ENCODE results near the gene BBS9.
A peak's percentile ranks its signal among the peaks of the same experiment; 100 is the strongest.

Gene BBS9

DNA sequence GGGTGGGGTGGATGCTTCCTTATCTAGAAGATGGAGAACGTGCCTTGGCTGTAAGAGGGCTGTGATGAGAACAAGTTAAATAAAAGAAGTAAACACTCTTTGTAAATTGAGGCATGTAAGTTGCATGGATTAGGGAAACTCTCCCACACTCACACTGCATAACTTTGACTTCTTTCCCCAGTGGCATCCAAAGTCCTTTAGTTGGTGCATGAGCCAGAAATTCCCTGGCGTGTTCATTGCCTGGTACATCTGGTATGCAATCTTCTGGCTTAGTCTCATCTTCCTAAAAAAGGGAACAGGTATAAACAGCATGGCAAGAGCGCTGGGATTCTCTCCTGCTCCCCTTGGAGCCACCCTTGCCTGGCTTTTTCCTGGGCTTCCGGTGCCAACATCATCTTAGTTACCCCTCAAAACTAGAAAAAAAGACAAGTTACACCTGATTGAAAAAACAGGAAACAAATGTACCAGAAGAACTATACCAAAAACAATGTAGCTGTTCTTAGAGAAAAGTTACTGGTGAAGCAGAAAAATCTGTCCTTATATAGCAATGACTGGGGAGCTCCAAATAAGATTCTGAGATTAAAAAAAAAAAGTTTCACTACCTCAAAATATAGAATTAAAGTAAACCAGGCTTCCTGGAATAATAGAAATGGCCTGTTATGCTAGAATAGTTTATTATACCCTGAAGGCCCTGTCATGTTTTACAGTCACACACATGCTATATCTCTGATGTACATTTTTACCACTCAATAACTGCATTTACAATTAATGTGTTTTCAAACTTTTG is 30.0 kb upstream of the BBS9 start:
- no peaks in the 10 kb centered on the region for H3K9me3 ChIP-seq (ENCODE audit: control insufficient read depth, insufficient read depth, low read length)
- H3K36me3 ChIP-seq (ENCODE audit: control insufficient read depth, insufficient read depth, low read length) = peaks cover 2% of the 10 kb centered on the region; the same call in 1 of the 2 replicates
- H3K4me3 ChIP-seq (ENCODE audit: low read length) = no peak overlapping the region
- no peak overlapping the region for H3K27ac ChIP-seq (ENCODE audit: low read length)
- no CpG with 5 or more reads among the region's 4 CpGs for WGBS (ENCODE audit: insufficient coverage, insufficient read length)
- H3K4me1 ChIP-seq (ENCODE audit: control insufficient read depth, insufficient read depth, low read length) = no peaks in the 10 kb centered on the region
- DNase-seq (ENCODE audit: low read depth, low spot score) = no peak
- H3K27me3 ChIP-seq (ENCODE audit: control insufficient read depth, insufficient read depth, low read length) = no peaks in the 10 kb centered on the region

DNA sequence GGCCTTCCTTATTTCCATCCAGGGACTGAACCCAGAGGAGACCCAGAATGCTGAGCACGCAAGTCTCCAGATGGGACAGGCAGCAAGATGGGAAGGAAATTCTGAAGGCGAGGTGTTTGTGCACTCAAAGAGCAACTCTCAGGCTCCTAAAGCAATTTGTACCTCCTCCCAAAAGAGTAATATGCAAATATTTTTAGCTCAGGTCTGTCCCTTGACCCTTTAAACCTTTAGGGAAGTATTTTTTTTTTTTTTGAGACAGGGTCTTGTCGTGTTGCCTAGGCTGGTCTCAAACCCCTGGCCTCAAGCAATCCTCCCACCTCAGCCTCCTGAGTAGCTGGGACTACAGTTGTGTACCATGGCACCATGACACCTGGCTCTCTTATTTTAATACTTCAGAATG is 28.6 kb upstream of the BBS9 start:
- Histone ChIP-seq H3K27me3 (ENCODE audit: control insufficient read depth, insufficient read depth, low read length) (no peaks in the 10 kb centered on the region), H3K27ac (ENCODE audit: low read length) (no peak overlapping the region), H3K36me3 (ENCODE audit: control insufficient read depth, insufficient read depth, low read length) (peaks cover 2% of the 10 kb centered on the region; the same call in 1 of the 2 replicates), H3K4me1 (ENCODE audit: control insufficient read depth, insufficient read depth, low read length) (no peaks in the 10 kb centered on the region), H3K4me3 (ENCODE audit: low read length) (no peak overlapping the region), H3K9me3 (ENCODE audit: control insufficient read depth, insufficient read depth, low read length) (no peaks in the 10 kb centered on the region)
- DNase-seq (ENCODE audit: low read depth, low spot score) = no peak
- no CpG with 5 or more reads among the region's 3 CpGs for WGBS (ENCODE audit: insufficient coverage, insufficient read length)

DNA sequence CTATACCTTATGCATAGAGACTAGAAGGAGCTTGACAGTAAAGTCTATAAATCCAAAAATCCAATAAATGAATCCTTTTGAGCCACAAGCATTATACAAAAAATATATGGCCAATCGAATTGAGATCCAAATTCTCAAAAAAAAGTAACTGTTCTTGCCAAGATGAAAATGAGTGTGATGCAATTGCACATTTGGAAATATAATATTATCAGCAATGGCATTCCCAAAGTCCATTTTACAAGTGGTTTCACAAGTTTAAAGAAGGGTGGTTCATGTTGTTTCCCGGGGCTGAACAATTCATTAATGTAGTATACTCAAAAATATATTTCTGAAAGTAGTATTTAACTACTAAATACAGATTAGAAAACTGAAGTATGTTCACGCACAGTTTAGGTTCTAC is 27.5 kb upstream of the BBS9 start:
- Histone ChIP-seq H3K36me3 (ENCODE audit: control insufficient read depth, insufficient read depth, low read length) (peaks cover 2% of the 10 kb centered on the region; the same call in 1 of the 2 replicates), H3K4me3 (ENCODE audit: low read length) (no peak overlapping the region), H3K4me1 (ENCODE audit: control insufficient read depth, insufficient read depth, low read length) (no peaks in the 10 kb centered on the region), H3K27me3 (ENCODE audit: control insufficient read depth, insufficient read depth, low read length) (no peaks in the 10 kb centered on the region), H3K27ac (ENCODE audit: low read length) (no peak overlapping the region), H3K9me3 (ENCODE audit: control insufficient read depth, insufficient read depth, low read length) (no peaks in the 10 kb centered on the region)
- no peak for DNase-seq (ENCODE audit: low read depth, low spot score)
- WGBS (ENCODE audit: insufficient coverage, insufficient read length) = no CpG with 5 or more reads among the region's 3 CpGs

DNA sequence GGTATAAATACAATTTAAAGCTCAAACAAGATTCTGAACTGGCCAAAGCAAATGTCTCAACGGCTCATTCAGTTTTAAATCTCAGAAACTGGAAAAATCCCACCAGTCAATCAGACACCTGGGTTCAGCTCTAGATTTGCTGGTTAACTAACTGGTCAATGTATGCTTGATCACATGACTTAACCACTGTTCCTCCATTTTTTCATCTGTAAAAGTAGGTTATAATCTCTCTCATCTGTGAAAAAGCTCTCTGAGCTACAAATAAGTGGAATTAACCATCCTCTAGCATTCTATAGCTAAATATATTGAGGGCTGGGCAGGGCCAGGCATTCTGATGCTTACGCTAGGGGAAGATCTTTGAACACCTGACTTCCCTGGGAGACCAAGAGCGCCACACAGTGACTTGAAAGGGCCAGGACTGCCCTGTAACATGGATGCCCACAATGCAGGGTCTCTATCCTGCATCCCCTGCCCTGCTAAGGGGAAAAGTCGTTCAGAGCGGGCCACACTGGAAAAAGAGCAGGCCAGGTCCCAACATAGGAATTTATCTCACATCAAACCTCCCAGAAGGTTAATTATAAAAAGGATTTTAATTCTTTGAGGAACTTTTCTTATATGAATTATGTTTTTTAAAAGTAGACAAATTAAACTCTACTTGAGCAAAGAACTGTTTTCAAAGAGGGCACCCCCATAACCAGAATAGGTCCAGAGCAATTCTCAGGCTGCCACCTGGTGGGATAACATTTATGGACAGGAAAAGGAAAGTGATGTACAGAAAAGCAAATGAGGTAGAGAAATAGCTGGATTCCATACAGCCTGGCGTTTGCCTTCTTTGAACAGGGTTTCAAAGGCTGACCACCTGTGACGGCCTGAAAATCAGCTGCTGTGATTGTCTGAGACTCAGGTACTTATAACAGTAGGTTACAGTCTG is 22.0 kb upstream of the BBS9 start:
- H3K27ac ChIP-seq (ENCODE audit: low read length) = no peak overlapping the region
- peak; percentile 35 for DNase-seq (ENCODE audit: low read depth, low spot score)
- no peaks in the 10 kb centered on the region; the same call in 1 of the 2 replicates for H3K36me3 ChIP-seq (ENCODE audit: control insufficient read depth, insufficient read depth, low read length)
- no peaks in the 10 kb centered on the region for H3K9me3 ChIP-seq (ENCODE audit: control insufficient read depth, insufficient read depth, low read length)
- WGBS (ENCODE audit: insufficient coverage, insufficient read length) = no CpG with 5 or more reads among the region's 7 CpGs
- H3K4me3 ChIP-seq (ENCODE audit: low read length) = no peak overlapping the region
- no peaks in the 10 kb centered on the region; the same call in 1 of the 2 replicates for H3K4me1 ChIP-seq (ENCODE audit: control insufficient read depth, insufficient read depth, low read length)
- H3K27me3 ChIP-seq (ENCODE audit: control insufficient read depth, insufficient read depth, low read length) = no peaks in the 10 kb centered on the region; the same call in 1 of the 2 replicates

DNA sequence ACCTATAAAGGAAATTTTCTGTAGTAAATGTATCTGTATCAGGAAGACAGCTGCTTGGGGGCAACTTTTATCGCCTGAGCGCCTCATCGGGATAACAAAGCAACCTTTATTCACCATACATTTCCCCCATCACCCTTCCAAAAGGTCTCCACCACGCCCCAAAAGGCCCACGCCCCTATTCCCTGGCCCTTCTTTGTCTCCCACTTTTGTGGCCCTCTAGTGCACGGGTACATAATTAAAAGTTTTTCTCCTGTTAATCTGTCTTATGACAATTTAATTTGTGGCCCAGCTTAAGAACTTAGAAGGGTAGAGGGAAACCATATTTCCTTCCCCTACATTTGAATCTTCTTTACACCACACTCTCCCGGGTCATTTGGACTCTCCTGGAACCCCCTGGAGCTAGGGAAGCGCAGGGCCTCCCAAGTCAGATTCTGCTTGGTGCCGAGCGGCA is 20.8 kb upstream of the BBS9 start:
- WGBS (ENCODE audit: insufficient coverage, insufficient read length) = no CpG with 5 or more reads among the region's 10 CpGs
- Histone ChIP-seq H3K36me3 (ENCODE audit: control insufficient read depth, insufficient read depth, low read length) (no peaks in the 10 kb centered on the region; the same call in 1 of the 2 replicates), H3K4me3 (ENCODE audit: low read length) (peak overlapping the region; percentile 93), H3K9me3 (ENCODE audit: control insufficient read depth, insufficient read depth, low read length) (no peaks in the 10 kb centered on the region), H3K4me1 (ENCODE audit: control insufficient read depth, insufficient read depth, low read length) (no peaks in the 10 kb centered on the region; the same call in 1 of the 2 replicates), H3K27ac (ENCODE audit: low read length) (no peak overlapping the region), H3K27me3 (ENCODE audit: control insufficient read depth, insufficient read depth, low read length) (no peaks in the 10 kb centered on the region; the same call in 1 of the 2 replicates)
- DNase-seq (ENCODE audit: low read depth, low spot score) = no peak

DNA sequence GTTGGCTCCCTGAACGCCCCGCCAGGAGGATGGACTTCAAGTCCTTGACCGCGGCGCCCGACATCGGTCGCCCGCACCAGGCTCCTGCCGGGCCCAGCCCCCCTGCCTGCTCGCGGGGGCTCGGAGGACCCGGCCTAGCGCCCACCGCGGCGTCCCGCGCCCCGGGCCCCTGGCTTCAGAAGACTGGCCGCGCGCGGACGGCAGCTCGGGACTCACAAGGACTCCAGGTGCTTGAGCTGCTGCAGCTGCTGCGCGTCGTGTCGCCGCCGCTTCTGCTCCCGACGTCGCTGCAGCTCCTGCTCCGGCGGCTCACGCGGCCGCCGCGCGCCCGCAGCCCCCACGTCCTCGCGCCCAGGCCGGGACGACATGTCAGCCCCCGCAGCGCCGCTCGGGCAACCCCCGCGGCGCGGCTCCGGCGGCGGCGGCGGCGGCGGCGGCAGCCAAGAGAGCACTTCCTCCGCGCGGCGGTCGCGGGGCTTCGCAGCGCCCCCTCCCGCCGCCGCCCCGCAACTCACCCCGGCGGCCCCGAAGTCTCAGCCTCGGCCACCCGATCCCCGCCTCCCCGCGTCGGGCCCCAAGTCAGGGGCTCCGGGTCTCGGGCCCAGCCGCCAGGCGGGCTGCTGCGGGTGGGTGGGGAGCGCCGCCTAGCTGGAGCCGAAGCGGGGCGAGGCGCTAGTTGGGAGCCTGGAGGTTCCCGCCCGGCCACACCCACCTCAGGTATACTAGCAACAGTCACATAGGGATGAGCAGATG is 20.2 kb upstream of the BBS9 start, which contains the start of gene RP9:
TSS of gene RP9 (minus strand) at position 400 of the 753 bp plus-strand sequence. CDS start at position 368, 32 bp downstream.
- peak within 1 kb of the TSS; percentile 93 for H3K4me3 ChIP-seq (ENCODE audit: low read length)
- no peaks in the 10 kb centered on the region; the same call in 1 of the 2 replicates for H3K27me3 ChIP-seq (ENCODE audit: control insufficient read depth, insufficient read depth, low read length)
- WGBS (ENCODE audit: insufficient coverage, insufficient read length) = no CpG with 5 or more reads among the region's 100 CpGs
- H3K9me3 ChIP-seq (ENCODE audit: control insufficient read depth, insufficient read depth, low read length) = no peaks in the 10 kb centered on the region
- no peaks in the 10 kb centered on the region; the same call in 1 of the 2 replicates for H3K4me1 ChIP-seq (ENCODE audit: control insufficient read depth, insufficient read depth, low read length)
- H3K27ac ChIP-seq (ENCODE audit: low read length) = no peak within 1 kb of the TSS
- H3K36me3 ChIP-seq (ENCODE audit: control insufficient read depth, insufficient read depth, low read length) = no peaks in the 10 kb centered on the region; the same call in 1 of the 2 replicates
- peak; percentile 75 for DNase-seq (ENCODE audit: low read depth, low spot score)

DNA sequence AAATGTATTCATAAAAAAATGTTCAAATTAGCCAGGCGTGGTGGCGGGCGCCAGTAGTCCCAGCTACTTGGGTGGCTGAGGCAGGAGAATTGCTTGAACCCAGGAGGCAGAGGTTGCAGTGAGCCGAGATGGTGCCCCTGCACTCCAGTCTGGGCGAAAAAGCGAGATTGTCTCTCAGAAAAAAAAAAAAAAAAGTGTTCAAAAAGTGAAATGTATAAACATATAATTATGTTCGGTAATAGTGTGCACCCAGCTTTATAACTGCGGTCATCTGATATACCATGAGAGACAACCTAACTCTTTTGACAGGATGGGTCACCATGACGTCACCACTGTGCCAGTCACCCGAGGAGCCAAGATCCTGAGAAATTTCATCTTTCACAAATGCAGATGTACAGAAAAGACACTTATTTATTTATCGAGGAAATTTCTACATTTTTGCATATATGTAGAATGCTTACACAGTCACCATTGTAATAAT is 19.6 kb upstream of the BBS9 start:
- H3K36me3 ChIP-seq (ENCODE audit: control insufficient read depth, insufficient read depth, low read length) = no peaks in the 10 kb centered on the region; the same call in 1 of the 2 replicates
- H3K4me3 ChIP-seq (ENCODE audit: low read length) = peak overlapping the region; percentile 31; the same call in 1 of the 2 replicates
- no CpG with 5 or more reads among the region's 11 CpGs for WGBS (ENCODE audit: insufficient coverage, insufficient read length)
- H3K4me1 ChIP-seq (ENCODE audit: control insufficient read depth, insufficient read depth, low read length) = no peaks in the 10 kb centered on the region; the same call in 1 of the 2 replicates
- H3K9me3 ChIP-seq (ENCODE audit: control insufficient read depth, insufficient read depth, low read length) = no peaks in the 10 kb centered on the region
- DNase-seq (ENCODE audit: low read depth, low spot score) = no peak
- H3K27ac ChIP-seq (ENCODE audit: low read length) = no peak overlapping the region
- no peaks in the 10 kb centered on the region; the same call in 1 of the 2 replicates for H3K27me3 ChIP-seq (ENCODE audit: control insufficient read depth, insufficient read depth, low read length)

DNA sequence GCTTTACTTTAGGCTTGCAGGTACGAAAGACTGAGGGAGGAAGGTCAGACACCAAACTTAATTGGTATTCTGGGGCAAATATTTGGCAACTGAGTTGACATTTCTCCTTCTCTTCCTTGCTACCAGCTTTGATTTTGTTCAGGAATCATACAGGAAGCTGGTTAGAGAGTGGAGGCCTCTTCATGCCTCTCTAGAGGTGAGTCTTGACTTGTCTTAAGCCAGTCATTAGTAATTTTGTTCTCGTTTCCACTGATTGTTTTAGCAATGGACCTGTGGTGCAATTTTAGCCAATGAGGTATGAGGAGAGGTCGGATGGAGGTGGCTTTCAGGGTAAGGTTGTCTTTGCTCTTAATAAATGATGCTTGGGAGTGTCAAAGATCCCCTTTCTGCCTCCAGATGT is 17.8 kb upstream of the BBS9 start:
- Histone ChIP-seq H3K27me3 (ENCODE audit: control insufficient read depth, insufficient read depth, low read length) (no peaks in the 10 kb centered on the region; the same call in 1 of the 2 replicates), H3K4me1 (ENCODE audit: control insufficient read depth, insufficient read depth, low read length) (no peaks in the 10 kb centered on the region; the same call in 1 of the 2 replicates), H3K36me3 (ENCODE audit: control insufficient read depth, insufficient read depth, low read length) (no peaks in the 10 kb centered on the region; the same call in 1 of the 2 replicates), H3K4me3 (ENCODE audit: low read length) (no peak overlapping the region), H3K27ac (ENCODE audit: low read length) (no peak overlapping the region), H3K9me3 (ENCODE audit: control insufficient read depth, insufficient read depth, low read length) (no peaks in the 10 kb centered on the region)
- DNase-seq (ENCODE audit: low read depth, low spot score) = no peak
- no CpG with 5 or more reads among the region's 3 CpGs for WGBS (ENCODE audit: insufficient coverage, insufficient read length)

DNA sequence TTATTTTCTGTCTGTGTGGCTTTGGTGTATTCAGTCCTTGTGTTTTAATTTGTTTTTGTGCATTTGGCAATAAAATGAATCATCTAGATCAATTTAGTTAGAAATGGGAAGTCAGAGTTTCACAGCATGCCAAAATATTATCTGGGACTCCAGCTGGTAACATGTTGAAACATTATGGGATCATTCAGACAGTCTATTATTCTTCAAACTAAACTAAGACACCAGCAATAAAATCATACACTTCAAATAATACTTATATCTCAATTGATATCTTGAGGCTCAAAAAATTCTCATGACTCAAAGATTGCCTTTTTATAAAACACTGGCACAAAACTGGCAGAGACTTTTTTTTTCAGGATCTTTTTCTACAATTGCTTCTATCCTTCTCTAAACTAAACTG is 14.4 kb upstream of the BBS9 start:
- Histone ChIP-seq H3K9me3 (ENCODE audit: control insufficient read depth, insufficient read depth, low read length) (no peaks in the 10 kb centered on the region), H3K36me3 (ENCODE audit: control insufficient read depth, insufficient read depth, low read length) (no peaks in the 10 kb centered on the region), H3K27ac (ENCODE audit: low read length) (no peak overlapping the region), H3K27me3 (ENCODE audit: control insufficient read depth, insufficient read depth, low read length) (no peaks in the 10 kb centered on the region), H3K4me3 (ENCODE audit: low read length) (no peak overlapping the region), H3K4me1 (ENCODE audit: control insufficient read depth, insufficient read depth, low read length) (no peaks in the 10 kb centered on the region)
- no peak for DNase-seq (ENCODE audit: low read depth, low spot score)

Data from iPS DF 6.9 (cell line).